HepG2 (cell line): ENCODE measurements around the gene DTNA. TPM values are rescaled to one million over a fixed set of nuclear protein-coding genes. Genes with fewer than 3 reads are reported as not detected.
A peak's percentile ranks its signal among the peaks of the same experiment; 100 is the strongest.

Experiments used
- EED ChIP-seq: sonication (generic); formaldehyde crosslinking; IDR thresholded peaks from 2 replicates; pipeline ENCODE4 v1.5.0; 2020; ENCODE audit warnings: mild to moderate bottlenecking, missing genetic modification reagents
- EHMT2 ChIP-seq: fragments of 200-600 bp; sonication (generic); IDR thresholded peaks from 2 replicates; pipeline ENCODE4 v1.7.0; 2017; ENCODE audit warnings: antibody characterized with exemption, low read depth, low read length, borderline replicate concordance
- FOSL2 ChIP-seq: sonication (generic); formaldehyde crosslinking; IDR thresholded peaks from 2 replicates; pipeline ENCODE4 v1.4.0; 2020; ENCODE audit warnings: missing genetic modification reagents
- FOXA3 ChIP-seq: IDR thresholded peaks from 2 replicates; pipeline ENCODE4 v1.6.1; 2016; ENCODE audit warnings: missing genetic modification reagents, missing compliant biosample characterization
- FUBP1 ChIP-seq: sonication (generic); formaldehyde crosslinking; IDR thresholded peaks from 2 replicates; pipeline ENCODE4 v1.5.1; 2020; ENCODE audit warnings: missing genetic modification reagents, mild to moderate bottlenecking, borderline replicate concordance
- GATAD2A ChIP-seq: IDR thresholded peaks from 2 replicates; pipeline ENCODE4 v1.6.1; 2016
- GFI1 ChIP-seq: sonication (generic); formaldehyde crosslinking; IDR thresholded peaks from 2 replicates; pipeline ENCODE4 v1.5.0; 2020; ENCODE audit warnings: missing genetic modification reagents, mild to moderate bottlenecking, borderline replicate concordance
- JARID2 ChIP-seq: sonication (generic); formaldehyde crosslinking; IDR thresholded peaks from 2 replicates; pipeline ENCODE4 v1.8.1; 2023; ENCODE audit warnings: missing genetic modification reagents, inconsistent platforms; ENCODE audit not compliant: insufficient replicate concordance
- JUND ChIP-seq: sonication (generic); formaldehyde crosslinking; IDR thresholded peaks from 2 replicates; pipeline ENCODE4 v1.8.0; 2022; ENCODE audit warnings: mild to moderate bottlenecking, missing genetic modification reagents
- NFIC ChIP-seq: IDR thresholded peaks from 2 replicates; pipeline ENCODE4 v1.6.1; 2012; ENCODE audit warnings: mild to moderate bottlenecking, low read length, inconsistent platforms
- PPARG ChIP-seq: conservative IDR thresholded peaks from 2 replicates; pipeline ENCODE4 v1.6.1; 2016; ENCODE audit warnings: missing biosample characterization, missing genetic modification reagents
- RXRB ChIP-seq: IDR thresholded peaks from 2 replicates; pipeline ENCODE4 v1.6.1; 2016; ENCODE audit warnings: borderline replicate concordance, missing genetic modification reagents, missing compliant biosample characterization
- SOX6 ChIP-seq, 2 experiments: fragments of 450-650 bp in 1 of 2; sonication (generic) in 1 of 2; formaldehyde crosslinking in 1 of 2; IDR thresholded peaks; 2 replicates each; pipeline versions ENCODE4 v1.4.0 to v1.6.1; 2017 to 2020; ENCODE audit warnings: antibody characterized with exemption in 1 of 2, mild to moderate bottlenecking in 1 of 2, missing genetic modification reagents in 1 of 2
- THRA ChIP-seq: sonication (generic); formaldehyde crosslinking; IDR thresholded peaks from 2 replicates; pipeline ENCODE4 v1.4.0; 2020; ENCODE audit warnings: missing genetic modification reagents, borderline replicate concordance
- ZBTB20 ChIP-seq: sonication (generic); formaldehyde crosslinking; IDR thresholded peaks from 2 replicates; pipeline ENCODE4 v1.8.1; 2023; ENCODE audit warnings: missing genetic modification reagents, low read depth, mild to moderate bottlenecking, borderline replicate concordance
- ZNF430 ChIP-seq: sonication (generic); formaldehyde crosslinking; IDR thresholded peaks from 2 replicates; pipeline ENCODE4 v1.9.0; 2021; ENCODE audit warnings: mild to moderate bottlenecking, missing genetic modification reagents
- polyA plus RNA-seq, 8 experiments: library from polyadenylated mRNA; depleted of rRNA in 3 of 8; stranded (reverse) in 7 of 8; unstranded in 1 of 8; fragments of >200 nt; fragmentation: Illumina TruSeq in 4 of 8; extraction: Trizol in 4 of 8; gene quantifications; 2 replicates each; pipeline versions ENCODE4 v1.2.1 to v1.2.3, GENCODE V29; 2011 to 2016; ENCODE audit warnings: low read depth in 4 of 8, missing spikeins in 1 of 8, mixed read lengths in 1 of 8; ENCODE audit not compliant: insufficient read depth in 1 of 8
- total RNA-seq, 5 experiments: library from RNA; depleted of rRNA; stranded (reverse); fragments of >200 nt; fragmentation: Illumina TruSeq; extraction: Trizol; gene quantifications; 2 replicates each; pipeline ENCODE4 v1.2.3, GENCODE V29; 2016; ENCODE audit warnings: low read depth in 1 of 5
- TF ChIP-seq, protein P1 (sequence below): sonication (generic); formaldehyde crosslinking; IDR thresholded peaks from 2 replicates; pipeline ENCODE4 v1.4.0; 2020; ENCODE audit warnings: missing genetic modification reagents
- TF ChIP-seq, protein P2 (sequence below): IDR thresholded peaks from 2 replicates; pipeline ENCODE4 v1.6.1; 2018; ENCODE audit warnings: missing genetic modification reagents

Gene DTNA
- total and polyA plus RNA-seq, 2 of the 13 experiments (the other 11 are each of a cell fraction or from before 2014, with no cell fraction given): 8.5 to 29.0 TPM

- TF ChIP-seq, protein P1, sequence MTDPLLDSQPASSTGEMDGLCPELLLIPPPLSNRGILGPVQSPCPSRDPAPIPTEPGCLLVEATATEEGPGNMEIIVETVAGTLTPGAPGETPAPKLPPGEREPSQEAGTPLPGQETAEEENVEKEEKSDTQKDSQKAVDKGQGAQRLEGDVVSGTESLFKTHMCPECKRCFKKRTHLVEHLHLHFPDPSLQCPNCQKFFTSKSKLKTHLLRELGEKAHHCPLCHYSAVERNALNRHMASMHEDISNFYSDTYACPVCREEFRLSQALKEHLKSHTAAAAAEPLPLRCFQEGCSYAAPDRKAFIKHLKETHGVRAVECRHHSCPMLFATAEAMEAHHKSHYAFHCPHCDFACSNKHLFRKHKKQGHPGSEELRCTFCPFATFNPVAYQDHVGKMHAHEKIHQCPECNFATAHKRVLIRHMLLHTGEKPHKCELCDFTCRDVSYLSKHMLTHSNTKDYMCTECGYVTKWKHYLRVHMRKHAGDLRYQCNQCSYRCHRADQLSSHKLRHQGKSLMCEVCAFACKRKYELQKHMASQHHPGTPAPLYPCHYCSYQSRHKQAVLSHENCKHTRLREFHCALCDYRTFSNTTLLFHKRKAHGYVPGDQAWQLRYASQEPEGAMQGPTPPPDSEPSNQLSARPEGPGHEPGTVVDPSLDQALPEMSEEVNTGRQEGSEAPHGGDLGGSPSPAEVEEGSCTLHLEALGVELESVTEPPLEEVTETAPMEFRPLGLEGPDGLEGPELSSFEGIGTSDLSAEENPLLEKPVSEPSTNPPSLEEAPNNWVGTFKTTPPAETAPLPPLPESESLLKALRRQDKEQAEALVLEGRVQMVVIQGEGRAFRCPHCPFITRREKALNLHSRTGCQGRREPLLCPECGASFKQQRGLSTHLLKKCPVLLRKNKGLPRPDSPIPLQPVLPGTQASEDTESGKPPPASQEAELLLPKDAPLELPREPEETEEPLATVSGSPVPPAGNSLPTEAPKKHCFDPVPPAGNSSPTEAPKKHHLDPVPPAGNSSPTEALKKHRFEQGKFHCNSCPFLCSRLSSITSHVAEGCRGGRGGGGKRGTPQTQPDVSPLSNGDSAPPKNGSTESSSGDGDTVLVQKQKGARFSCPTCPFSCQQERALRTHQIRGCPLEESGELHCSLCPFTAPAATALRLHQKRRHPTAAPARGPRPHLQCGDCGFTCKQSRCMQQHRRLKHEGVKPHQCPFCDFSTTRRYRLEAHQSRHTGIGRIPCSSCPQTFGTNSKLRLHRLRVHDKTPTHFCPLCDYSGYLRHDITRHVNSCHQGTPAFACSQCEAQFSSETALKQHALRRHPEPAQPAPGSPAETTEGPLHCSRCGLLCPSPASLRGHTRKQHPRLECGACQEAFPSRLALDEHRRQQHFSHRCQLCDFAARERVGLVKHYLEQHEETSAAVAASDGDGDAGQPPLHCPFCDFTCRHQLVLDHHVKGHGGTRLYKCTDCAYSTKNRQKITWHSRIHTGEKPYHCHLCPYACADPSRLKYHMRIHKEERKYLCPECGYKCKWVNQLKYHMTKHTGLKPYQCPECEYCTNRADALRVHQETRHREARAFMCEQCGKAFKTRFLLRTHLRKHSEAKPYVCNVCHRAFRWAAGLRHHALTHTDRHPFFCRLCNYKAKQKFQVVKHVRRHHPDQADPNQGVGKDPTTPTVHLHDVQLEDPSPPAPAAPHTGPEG (CRISPR knock-in tag): 0 out of 2 replicates have a peak, but pooled peaks have one; percentile 12
- TF ChIP-seq SOX6 (IDR thresholded peaks at IDR 0.05): no peak
- peak; percentile 52; the same call in 1 of the 2 replicates for TF ChIP-seq SOX6 (CRISPR knock-in tag; IDR thresholded peaks at IDR 0.05)
- TF ChIP-seq NFIC: peak; percentile 36; the same call in 1 of the 2 replicates
- TF ChIP-seq EHMT2: peak; percentile 73; the same call in 1 of the 2 replicates
- peak; percentile 47; the same call in 1 of the 2 replicates for TF ChIP-seq THRA (CRISPR knock-in tag)
- TF ChIP-seq FOXA3 (CRISPR knock-in tag): peak; percentile 58; the same call in 1 of the 2 replicates
- TF ChIP-seq FOSL2 (CRISPR knock-in tag): peak; percentile 59
- TF ChIP-seq JARID2 (CRISPR knock-in tag): no peak
- no peak for TF ChIP-seq EED
- TF ChIP-seq FUBP1 (CRISPR knock-in tag): no peak
- TF ChIP-seq JUND (CRISPR knock-in tag): 0 out of 2 replicates have a peak, but pooled peaks have one; percentile 7
- peak; percentile 20; the same call in 1 of the 2 replicates for TF ChIP-seq RXRB (CRISPR knock-in tag)
- TF ChIP-seq PPARG: peak; percentile 55; the same call in 1 of the 2 replicates
- TF ChIP-seq GATAD2A: peak; percentile 59; the same call in 1 of the 2 replicates
- TF ChIP-seq ZBTB20 (CRISPR knock-in tag): peak; percentile 52; the same call in 1 of the 2 replicates
- TF ChIP-seq GFI1 (CRISPR knock-in tag): peak; percentile 74
- 0 out of 2 replicates have a peak, but pooled peaks have one; percentile 31 for TF ChIP-seq ZNF430 (CRISPR knock-in tag)
- TF ChIP-seq, protein P2, sequence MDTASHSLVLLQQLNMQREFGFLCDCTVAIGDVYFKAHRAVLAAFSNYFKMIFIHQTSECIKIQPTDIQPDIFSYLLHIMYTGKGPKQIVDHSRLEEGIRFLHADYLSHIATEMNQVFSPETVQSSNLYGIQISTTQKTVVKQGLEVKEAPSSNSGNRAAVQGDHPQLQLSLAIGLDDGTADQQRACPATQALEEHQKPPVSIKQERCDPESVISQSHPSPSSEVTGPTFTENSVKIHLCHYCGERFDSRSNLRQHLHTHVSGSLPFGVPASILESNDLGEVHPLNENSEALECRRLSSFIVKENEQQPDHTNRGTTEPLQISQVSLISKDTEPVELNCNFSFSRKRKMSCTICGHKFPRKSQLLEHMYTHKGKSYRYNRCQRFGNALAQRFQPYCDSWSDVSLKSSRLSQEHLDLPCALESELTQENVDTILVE (CRISPR knock-in tag): 0 out of 2 replicates have a peak, but pooled peaks have one; percentile 31
Measured at GRCh38 chr18:34913837-34914661, 204.0 kb downstream of the DTNA start (continued).
